IPS-15b (cell line): ENCODE data around the gene ZDHHC11B.
"Not testable (repeated sequence)": the region's sequence is repeated elsewhere in the genome, so short reads cannot be mapped to it uniquely, and the experiment has no call there.

Experiments used
- H3K27me3 ChIP-seq: one replicate; pipeline ENCODE4 v1.6.1; 2013; ENCODE audit warnings: low read length; ENCODE audit not compliant: control insufficient read depth, insufficient read depth
- H3K36me3 ChIP-seq: one replicate; pipeline ENCODE4 v1.6.1; 2013; ENCODE audit warnings: low read length; ENCODE audit not compliant: control insufficient read depth, insufficient read depth
- H3K4me1 ChIP-seq: one replicate; pipeline ENCODE4 v1.6.1; 2013; ENCODE audit warnings: mild to moderate bottlenecking, low read length; ENCODE audit not compliant: control insufficient read depth, insufficient read depth
- H3K4me3 ChIP-seq: one replicate; pipeline ENCODE4 v1.5.1; 2013; ENCODE audit warnings: low read depth, low read length
- H3K9ac ChIP-seq: one replicate; pipeline ENCODE4 v1.6.1; 2013; ENCODE audit warnings: low read depth, mild to moderate bottlenecking, low read length
- H3K9me3 ChIP-seq: one replicate; pipeline ENCODE4 v1.6.1; 2013; ENCODE audit warnings: mild to moderate bottlenecking, low read length; ENCODE audit not compliant: control insufficient read depth, insufficient read depth

ZDHHC11B gene

GRCh38 chr5:691817-692528, 92.6 kb downstream of the ZDHHC11B start:
- Histone ChIP-seq H3K4me3 (no peak overlapping the region), H3K27me3 (no peaks in the 10 kb centered on the region), H3K9me3 (no peaks in the 10 kb centered on the region), H3K9ac (no peak overlapping the region), H3K36me3 (no peaks in the 10 kb centered on the region), H3K4me1 (no peaks in the 10 kb centered on the region)

- H3K27me3 ChIP-seq, H3K4me3 ChIP-seq, H3K9me3 ChIP-seq, H3K9ac ChIP-seq, H3K4me1 ChIP-seq, H3K36me3 ChIP-seq: not testable (repeated sequence)
Measured at GRCh38 chr5:691049-691448, 93.5 kb downstream of the ZDHHC11B start.

GRCh38 chr5:690293-690692, 94.2 kb downstream of the ZDHHC11B start:
- not testable (repeated sequence) for H3K9ac ChIP-seq, H3K36me3 ChIP-seq, H3K4me1 ChIP-seq, H3K9me3 ChIP-seq, H3K4me3 ChIP-seq, H3K27me3 ChIP-seq

- not testable (repeated sequence) for H3K9ac ChIP-seq, H3K9me3 ChIP-seq, H3K36me3 ChIP-seq, H3K4me1 ChIP-seq, H3K4me3 ChIP-seq, H3K27me3 ChIP-seq
Measured at GRCh38 chr5:688348-689010, 96.0 kb downstream of the ZDHHC11B start.

- not testable (repeated sequence) for H3K4me3 ChIP-seq, H3K9ac ChIP-seq, H3K36me3 ChIP-seq, H3K27me3 ChIP-seq, H3K4me1 ChIP-seq, H3K9me3 ChIP-seq
Measured at GRCh38 chr5:686936-687335, 97.6 kb downstream of the ZDHHC11B start.

GRCh38 chr5:686172-686523, 98.4 kb downstream of the ZDHHC11B start:
- not testable (repeated sequence) for H3K4me3 ChIP-seq, H3K9ac ChIP-seq, H3K4me1 ChIP-seq, H3K36me3 ChIP-seq, H3K27me3 ChIP-seq, H3K9me3 ChIP-seq

GRCh38 chr5:685262-686171, 99.0 kb downstream of the ZDHHC11B start:
- Histone ChIP-seq H3K36me3 (no peaks in the 10 kb centered on the region), H3K9me3 (no peaks in the 10 kb centered on the region), H3K4me1 (no peaks in the 10 kb centered on the region), H3K4me3 (no peak overlapping the region), H3K9ac (no peak overlapping the region), H3K27me3 (no peaks in the 10 kb centered on the region)

- H3K36me3 ChIP-seq: no peaks in the 10 kb centered on the region
- H3K27me3 ChIP-seq: no peaks in the 10 kb centered on the region
- H3K4me3 ChIP-seq: no peak overlapping the region
- no peaks in the 10 kb centered on the region for H3K4me1 ChIP-seq
- H3K9ac ChIP-seq: no peak overlapping the region
- no peaks in the 10 kb centered on the region for H3K9me3 ChIP-seq
Measured at GRCh38 chr5:684751-685216, 99.7 kb downstream of the ZDHHC11B start.

- Histone ChIP-seq H3K27me3 (no peaks in the 10 kb centered on the region), H3K4me1 (no peaks in the 10 kb centered on the region), H3K9ac (no peak overlapping the region), H3K9me3 (no peaks in the 10 kb centered on the region), H3K36me3 (no peaks in the 10 kb centered on the region), H3K4me3 (no peak overlapping the region)
Measured at GRCh38 chr5:683551-684481, 100.7 kb downstream of the ZDHHC11B start.

GRCh38 chr5:682651-683358, 101.7 kb downstream of the ZDHHC11B start:
- H3K27me3 ChIP-seq, H3K9me3 ChIP-seq, H3K4me1 ChIP-seq, H3K36me3 ChIP-seq, H3K4me3 ChIP-seq, H3K9ac ChIP-seq: not testable (repeated sequence)

- not testable (repeated sequence) for H3K36me3 ChIP-seq, H3K4me1 ChIP-seq, H3K27me3 ChIP-seq, H3K9me3 ChIP-seq, H3K9ac ChIP-seq, H3K4me3 ChIP-seq
Measured at GRCh38 chr5:682216-682615, 102.3 kb downstream of the ZDHHC11B start.
